ENCODE measurements around the gene NCAPG2.
"Not testable (repeated sequence)": the region's sequence is repeated elsewhere in the genome, so short reads cannot be mapped to it uniquely, and the experiment has no call there.

- TF ChIP-seq CTCF (conservative IDR thresholded peaks at IDR 0.05; ENCODE audit: low read length); EZH2phosphoT487 (IDR thresholded peaks at IDR 0.05; ENCODE audit: borderline replicate concordance, low read depth, low read length): not testable (repeated sequence)
Observed at GRCh38 chr7:158626289-158626688, 78.3 kb downstream of the NCAPG2 start.
